Lower lobe of right lung (tissue), 2 donors: Measurements from ENCODE around the gene LILRA2. TPM values are rescaled to one million over a fixed set of nuclear protein-coding genes. Genes with fewer than 3 reads are reported as not detected.
"Not testable (repeated sequence)": the region's sequence is repeated elsewhere in the genome, so short reads cannot be mapped to it uniquely, and the experiment has no call there.

ENCODE experiments used
- ATAC-seq, 2 donors: fragments of 200-7000 bp; cut with Tn5 transposase; one replicate each; pipeline ENCODE4 v1.9.1; 2020 to 2022; ENCODE audit warnings: mild to moderate bottlenecking in 2 of 2, moderate library complexity in 2 of 2
- DNase-seq: peaks from one replicate; pipeline ENCODE4 v3.0.0-alpha.2; 2020
- H3K27ac ChIP-seq: fragments of 200-600 bp; one replicate; pipeline ENCODE4 v1.8.0; 2022
- H3K27me3 ChIP-seq: fragments of 200-600 bp; one replicate; pipeline ENCODE4 v1.8.0; 2022; ENCODE audit warnings: low read depth
- H3K36me3 ChIP-seq: fragments of 200-600 bp; one replicate; pipeline ENCODE4 v1.8.0; 2022; ENCODE audit warnings: mild to moderate bottlenecking
- H3K4me1 ChIP-seq: fragments of 200-600 bp; one replicate; pipeline ENCODE4 v1.8.0; 2022
- H3K4me3 ChIP-seq: fragments of 200-600 bp; one replicate; pipeline ENCODE4 v1.8.0; 2022; ENCODE audit warnings: mild to moderate bottlenecking
- H3K9me3 ChIP-seq: fragments of 200-600 bp; one replicate; pipeline ENCODE4 v1.8.0; 2022
- CTCF ChIP-seq: fragments of 200-600 bp; IDR thresholded peaks from one replicate; pipeline ENCODE4 v1.8.0; 2022; ENCODE audit warnings: antibody characterized with exemption, mild to moderate bottlenecking
- intact Hi-C: fragments of 100-400 bp; cut with DNase I; formaldehyde crosslinking; loops from one replicate; pipeline ENCODE4 v1.11.0; 2022
- total RNA-seq: library from RNA; stranded (reverse); fragmentation: NEBNext Ultra II Directional; extraction: Animal tissue kit (Norgen Biotek cat#: 25700); gene quantifications from one replicate; pipeline ENCODE4 v1.2.1, GENCODE V29; 2021
- donor health status: DM: no; HTN: yes; CAD: no; lungs with severe emphysema.

LILRA2 gene
- total RNA-seq, 1 donor from 2014 or later = 25.3 TPM

- Histone ChIP-seq H3K4me3 (no peak overlapping the region), H3K4me1 (no peaks in the 10 kb centered on the region), H3K27me3 (peaks cover 13% of the 10 kb centered on the region), H3K36me3 (no peaks in the 10 kb centered on the region), H3K9me3 (no peaks in the 10 kb centered on the region), H3K27ac (no peak overlapping the region)
- DNase-seq = no peak
- ATAC-seq = no peak
- intact Hi-C loops = no loop called here
- TF ChIP-seq CTCF = no peak
Measured at GRCh38 chr19:54570316-54570715, 3.3 kb upstream of the LILRA2 start.

GRCh38 chr19:54571715-54572615 is 1.6 kb upstream of the LILRA2 start:
- ATAC-seq (peak; percentile 47 to 52), DNase-seq (peak; percentile 45)
- H3K36me3 ChIP-seq, H3K27me3 ChIP-seq, H3K4me1 ChIP-seq, H3K9me3 ChIP-seq, H3K4me3 ChIP-seq, intact Hi-C loops: not testable (repeated sequence)
- peak overlapping the region; percentile 55 for H3K27ac ChIP-seq

GRCh38 chr19:54572696-54573311 is 786 bp upstream of the LILRA2 start:
- no peak for TF ChIP-seq CTCF
- H3K36me3 ChIP-seq = no peaks in the 10 kb centered on the region
- no peaks in the 10 kb centered on the region for H3K4me1 ChIP-seq
- intact Hi-C loops = no loop called here
- H3K27ac ChIP-seq = peak overlapping the region; percentile 55
- H3K9me3 ChIP-seq = no peaks in the 10 kb centered on the region
- peak; percentile 79 to 83 for ATAC-seq
- peak overlapping the region; percentile 28 for H3K4me3 ChIP-seq
- peaks cover 7% of the 10 kb centered on the region for H3K27me3 ChIP-seq
- DNase-seq = peak; percentile 76

GRCh38 chr19:54574051-54574450 is 461 bp downstream of the LILRA2 start:
- ATAC-seq (no peak), DNase-seq (no peak)
- Histone ChIP-seq H3K27ac (peak overlapping the region; percentile 55), H3K4me1 (no peaks in the 10 kb centered on the region), H3K9me3 (no peaks in the 10 kb centered on the region), H3K4me3 (peak overlapping the region; percentile 28), H3K36me3 (no peaks in the 10 kb centered on the region), H3K27me3 (peaks cover 7% of the 10 kb centered on the region)
- intact Hi-C loops = no loop called here
- no peak for TF ChIP-seq CTCF

- DNase-seq = no peak
- no peaks in the 10 kb centered on the region for H3K36me3 ChIP-seq
- H3K9me3 ChIP-seq = no peaks in the 10 kb centered on the region
- intact Hi-C loops = no loop called here
- no peak for TF ChIP-seq CTCF
- ATAC-seq = no peak
- H3K4me3 ChIP-seq = peak overlapping the region; percentile 28
- peaks cover 7% of the 10 kb centered on the region for H3K27me3 ChIP-seq
- H3K27ac ChIP-seq = no peak overlapping the region
- no peaks in the 10 kb centered on the region for H3K4me1 ChIP-seq
Measured at GRCh38 chr19:54574527-54575056, 1.0 kb downstream of the LILRA2 start.

GRCh38 chr19:54575205-54575604 is 1.6 kb downstream of the LILRA2 start:
- ATAC-seq, H3K4me3 ChIP-seq, H3K4me1 ChIP-seq, H3K27ac ChIP-seq, DNase-seq, H3K36me3 ChIP-seq, intact Hi-C loops, H3K9me3 ChIP-seq, H3K27me3 ChIP-seq: not testable (repeated sequence)
